Activated CD8-positive, alpha-beta T cell treated with anti-CD3 and anti-CD28 coated beads for 36 hours (primary cell): ENCODE results near the gene GSTA2. TPM values are rescaled to one million over a fixed set of nuclear protein-coding genes. Genes with fewer than 3 reads are reported as not detected.

Experiments
- ATAC-seq: fragments of 200-7000 bp; cut with Tn5 transposase; one replicate; pipeline ENCODE4 v1.10.0; 2021; ENCODE audit warnings: mild to moderate bottlenecking, moderate library complexity
- CTCF ChIA-PET: fragments of 350-600 bp; sonication (Branson Sonifier 250); formaldehyde crosslinking; loops from one replicate; lab custom pipeline; 2021; ENCODE audit warnings: antibody characterized with exemption; lab: Charles Lee
- POLR2A ChIA-PET: fragments of 350-600 bp; sonication (Branson Sonifier 250); formaldehyde crosslinking; loops from one replicate; lab custom pipeline; 2021; ENCODE audit warnings: antibody characterized with exemption; lab: Charles Lee
- DNase-seq: peaks from one replicate; pipeline ENCODE4 v3.0.0-alpha.2; 2020
- H3K27ac Mint-ChIP-seq: one replicate; pipeline ENCODE4 v1.8.0; 2021; ENCODE audit warnings: mild to moderate bottlenecking, mixed read lengths
- H3K27me3 Mint-ChIP-seq: one replicate; pipeline ENCODE4 v1.8.0; 2021; ENCODE audit warnings: mixed read lengths
- H3K36me3 Mint-ChIP-seq: one replicate; pipeline ENCODE4 v1.8.0; 2021; ENCODE audit warnings: low read depth, mixed read lengths
- H3K4me1 Mint-ChIP-seq: one replicate; pipeline ENCODE4 v1.8.0; 2021; ENCODE audit warnings: low read depth, mixed read lengths
- H3K4me3 Mint-ChIP-seq: one replicate; pipeline ENCODE4 v1.8.0; 2021; ENCODE audit warnings: mild to moderate bottlenecking, moderate library complexity, mixed read lengths
- H3K9me3 Mint-ChIP-seq: one replicate; pipeline ENCODE4 v1.8.0; 2021; ENCODE audit warnings: mixed read lengths
- intact Hi-C: fragments of 100-400 bp; cut with micrococcal nuclease; formaldehyde crosslinking; loops from one replicate; pipeline ENCODE4 v1.10.0; 2022
- total RNA-seq, 2 experiments: library from RNA; stranded (reverse); gene quantifications; one replicate each; pipeline ENCODE4 v1.2.3, GENCODE V29; 2021
- TF ChIP-seq, protein P1 (sequence below): fragments of 200-600 bp; IDR thresholded peaks from one replicate; pipeline ENCODE4 v1.8.0; 2022; ENCODE audit warnings: antibody characterized with exemption, mild to moderate bottlenecking

Gene GSTA2
- total RNA-seq, 2 experiments from 2014 or later, result not detected

DNA sequence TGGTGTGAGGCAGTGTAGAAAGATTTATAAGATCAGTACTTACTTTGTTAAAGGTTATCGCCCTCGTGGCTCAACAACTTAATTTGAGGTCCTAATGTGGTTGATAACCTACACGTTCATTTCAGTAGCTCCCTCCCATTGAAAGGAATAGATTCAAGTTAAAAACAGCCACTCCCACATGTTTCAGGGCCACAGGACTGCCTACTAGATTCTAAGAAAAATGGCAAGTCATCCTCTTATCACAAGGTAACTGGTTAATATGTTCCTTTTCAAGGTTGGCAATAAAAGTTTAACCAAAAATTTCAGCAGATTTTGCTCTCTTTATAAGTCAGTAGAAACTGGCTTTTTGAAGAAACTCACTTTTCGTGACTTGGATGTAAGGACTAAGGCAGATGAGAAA is 17.1 kb downstream of the GSTA2 start:
- Mint-ChIP-seq H3K27ac (no peak overlapping the region), H3K9me3 (peaks cover 2% of the 10 kb centered on the region), H3K27me3 (peaks cover 2% of the 10 kb centered on the region), H3K4me1 (no peaks in the 10 kb centered on the region), H3K36me3 (no peaks in the 10 kb centered on the region), H3K4me3 (no peak overlapping the region)
- DNase-seq (no peak), ATAC-seq (no peak)
- POLR2A ChIA-PET, result no interaction called here
- TF ChIP-seq, protein P1, sequence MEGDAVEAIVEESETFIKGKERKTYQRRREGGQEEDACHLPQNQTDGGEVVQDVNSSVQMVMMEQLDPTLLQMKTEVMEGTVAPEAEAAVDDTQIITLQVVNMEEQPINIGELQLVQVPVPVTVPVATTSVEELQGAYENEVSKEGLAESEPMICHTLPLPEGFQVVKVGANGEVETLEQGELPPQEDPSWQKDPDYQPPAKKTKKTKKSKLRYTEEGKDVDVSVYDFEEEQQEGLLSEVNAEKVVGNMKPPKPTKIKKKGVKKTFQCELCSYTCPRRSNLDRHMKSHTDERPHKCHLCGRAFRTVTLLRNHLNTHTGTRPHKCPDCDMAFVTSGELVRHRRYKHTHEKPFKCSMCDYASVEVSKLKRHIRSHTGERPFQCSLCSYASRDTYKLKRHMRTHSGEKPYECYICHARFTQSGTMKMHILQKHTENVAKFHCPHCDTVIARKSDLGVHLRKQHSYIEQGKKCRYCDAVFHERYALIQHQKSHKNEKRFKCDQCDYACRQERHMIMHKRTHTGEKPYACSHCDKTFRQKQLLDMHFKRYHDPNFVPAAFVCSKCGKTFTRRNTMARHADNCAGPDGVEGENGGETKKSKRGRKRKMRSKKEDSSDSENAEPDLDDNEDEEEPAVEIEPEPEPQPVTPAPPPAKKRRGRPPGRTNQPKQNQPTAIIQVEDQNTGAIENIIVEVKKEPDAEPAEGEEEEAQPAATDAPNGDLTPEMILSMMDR, result no peak
- intact Hi-C loops, result no loop called here
- CTCF ChIA-PET, result no interaction called here

DNA sequence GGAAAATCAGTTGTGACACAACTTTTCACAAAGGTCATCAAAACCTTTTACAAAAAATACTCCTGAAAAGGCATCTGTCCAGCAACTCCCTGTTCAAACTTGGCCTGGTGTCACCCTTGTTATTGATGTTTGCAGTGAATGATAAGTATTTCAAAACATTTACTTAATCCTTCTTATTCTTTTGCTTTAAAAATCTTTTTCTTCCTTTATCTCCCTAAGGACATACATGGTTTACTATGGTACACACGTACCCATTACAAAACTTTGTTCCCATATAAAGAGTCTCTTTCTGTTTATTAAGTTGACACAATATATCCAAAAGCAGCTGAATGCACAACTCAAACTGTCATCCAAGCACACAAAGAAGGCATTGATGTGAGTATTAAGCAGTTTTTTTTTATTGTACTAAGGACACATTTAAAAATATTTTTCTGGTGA is 17.5 kb downstream of the GSTA2 start:
- no peaks in the 10 kb centered on the region for H3K4me1 Mint-ChIP-seq
- DNase-seq (no peak), ATAC-seq (no peak)
- H3K27ac Mint-ChIP-seq, result no peak overlapping the region
- H3K36me3 Mint-ChIP-seq, result no peaks in the 10 kb centered on the region
- no peak overlapping the region for H3K4me3 Mint-ChIP-seq
- ChIA-PET POLR2A (no interaction called here), CTCF (no interaction called here)
- TF ChIP-seq, protein P1, result no peak
- H3K27me3 Mint-ChIP-seq, result peaks cover 2% of the 10 kb centered on the region
- peaks cover under 1% of the 10 kb centered on the region for H3K9me3 Mint-ChIP-seq
- intact Hi-C loops, result no loop called here

DNA sequence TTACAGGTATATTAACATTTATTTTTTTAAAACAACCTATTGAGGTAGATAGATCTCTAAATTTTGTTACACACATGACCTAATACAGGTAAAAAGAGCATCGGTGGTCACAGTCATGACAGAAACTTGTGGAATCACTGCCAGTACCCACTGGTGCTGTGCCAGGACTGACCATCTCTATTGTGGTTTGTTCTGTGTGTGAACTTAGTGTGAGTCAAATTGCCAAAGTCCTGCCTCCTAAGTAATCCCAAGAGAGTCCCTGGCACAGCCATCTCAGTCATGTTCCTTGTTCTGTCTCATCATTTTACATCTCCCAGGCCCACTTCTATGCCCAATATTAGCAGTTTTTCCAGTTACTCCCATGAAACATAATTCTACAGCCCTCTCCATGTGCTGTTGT is 21.4 kb downstream of the GSTA2 start:
- no peak for DNase-seq
- H3K9me3 Mint-ChIP-seq, result no peaks in the 10 kb centered on the region
- ChIA-PET CTCF (no interaction called here), POLR2A (no interaction called here)
- no peak overlapping the region for H3K4me3 Mint-ChIP-seq
- intact Hi-C loops, result no loop called here
- H3K27me3 Mint-ChIP-seq, result peaks cover 2% of the 10 kb centered on the region
- no peaks in the 10 kb centered on the region for H3K36me3 Mint-ChIP-seq
- H3K4me1 Mint-ChIP-seq, result no peaks in the 10 kb centered on the region
- TF ChIP-seq, protein P1, result no peak
- ATAC-seq, result no peak
- H3K27ac Mint-ChIP-seq, result no peak overlapping the region

DNA sequence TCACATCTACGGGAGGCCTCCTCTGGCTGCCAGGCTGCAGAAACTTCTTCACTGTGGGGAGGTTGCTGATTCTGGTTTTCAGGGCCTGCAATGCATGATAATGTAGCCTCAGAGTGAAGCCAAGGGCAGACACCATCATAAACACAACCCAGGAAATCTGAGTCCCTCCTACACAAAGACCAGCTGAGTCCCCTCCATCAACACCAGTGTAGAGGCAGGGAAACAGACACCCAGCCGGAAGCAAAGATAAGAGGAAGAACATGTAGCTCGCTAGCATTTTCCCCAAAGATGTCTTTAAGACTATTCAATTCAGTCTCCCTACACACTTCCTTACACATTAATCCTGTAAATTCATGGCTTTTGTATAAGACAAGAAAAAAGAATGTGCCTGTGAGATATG is 23.6 kb downstream of the GSTA2 start:
- H3K27me3 Mint-ChIP-seq, result peaks cover 2% of the 10 kb centered on the region
- no peak overlapping the region for H3K27ac Mint-ChIP-seq
- ATAC-seq, result no peak
- H3K36me3 Mint-ChIP-seq, result no peaks in the 10 kb centered on the region
- no peak for DNase-seq
- intact Hi-C loops, result no loop called here
- ChIA-PET CTCF (interaction anchor here (0.7 to 1.2 kb wide), 3 partner anchors 15 to 87 kb away, joined by 3 read pairs; no protein-coding TSS in a partner anchor), POLR2A (no interaction called here)
- H3K4me3 Mint-ChIP-seq, result no peak overlapping the region
- TF ChIP-seq, protein P1, result no peak
- no peaks in the 10 kb centered on the region for H3K9me3 Mint-ChIP-seq
- no peaks in the 10 kb centered on the region for H3K4me1 Mint-ChIP-seq

DNA sequence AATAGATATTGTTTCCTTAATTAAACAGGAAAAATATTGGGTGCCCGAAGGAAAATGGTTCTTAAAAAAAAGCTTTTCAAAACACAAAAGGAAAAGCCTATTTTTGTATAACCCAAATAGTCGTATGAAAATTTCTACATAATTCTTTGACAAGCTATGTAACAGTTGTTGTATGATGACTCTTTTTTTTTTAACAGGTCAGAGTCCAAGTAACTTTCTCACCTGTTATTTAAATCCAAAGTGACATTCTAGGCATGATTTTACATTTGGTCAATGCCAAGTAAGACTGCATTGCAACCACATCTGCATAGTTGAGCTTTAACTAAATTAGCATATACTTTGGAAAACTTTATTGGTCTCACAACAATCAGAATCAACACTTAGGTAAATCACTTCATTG is 24.1 kb downstream of the GSTA2 start:
- H3K27ac Mint-ChIP-seq, result no peak overlapping the region
- intact Hi-C loops, result no loop called here
- DNase-seq (no peak), ATAC-seq (no peak)
- CTCF ChIA-PET, result interaction anchor here (0.7 to 1.2 kb wide), 3 partner anchors 15 to 87 kb away, joined by 3 read pairs; no protein-coding TSS in a partner anchor
- no peak overlapping the region for H3K4me3 Mint-ChIP-seq
- H3K36me3 Mint-ChIP-seq, result no peaks in the 10 kb centered on the region
- no peaks in the 10 kb centered on the region for H3K9me3 Mint-ChIP-seq
- POLR2A ChIA-PET, result no interaction called here
- TF ChIP-seq, protein P1, result no peak
- no peaks in the 10 kb centered on the region for H3K27me3 Mint-ChIP-seq
- H3K4me1 Mint-ChIP-seq, result no peaks in the 10 kb centered on the region
